Measurements from ENCODE around the gene CDH23. TPM values are rescaled to one million over a fixed set of nuclear protein-coding genes. Genes with fewer than 3 reads are reported as not detected.

CDH23 gene
- total and polyA plus RNA-seq, 9 of the 15 experiments (the other 6 are each of a cell fraction or from before 2014, with no cell fraction given): 0.18 to 1.2 (median 0.47) TPM

DNA sequence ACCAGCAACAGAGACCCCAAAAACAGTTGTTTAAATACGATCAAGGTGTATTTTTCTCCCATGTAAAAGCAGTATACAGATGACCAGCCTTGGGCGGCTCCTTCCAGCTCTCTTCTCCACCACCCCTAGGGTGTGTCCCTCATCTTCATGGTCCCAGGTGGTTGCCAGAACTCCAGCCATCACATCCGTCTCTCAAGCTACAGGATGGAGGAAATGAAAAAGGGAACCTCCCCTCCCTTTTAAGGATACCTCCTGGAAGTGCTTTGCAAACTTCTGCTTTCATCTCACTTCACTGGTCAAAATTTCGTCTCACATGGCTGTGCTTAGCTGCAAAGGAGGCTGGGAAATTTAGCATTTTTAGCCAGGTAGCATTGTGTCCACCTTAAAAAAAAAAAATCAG is 263.6 kb downstream of the CDH23 start (continued):
- TF ChIP-seq, protein P1, sequence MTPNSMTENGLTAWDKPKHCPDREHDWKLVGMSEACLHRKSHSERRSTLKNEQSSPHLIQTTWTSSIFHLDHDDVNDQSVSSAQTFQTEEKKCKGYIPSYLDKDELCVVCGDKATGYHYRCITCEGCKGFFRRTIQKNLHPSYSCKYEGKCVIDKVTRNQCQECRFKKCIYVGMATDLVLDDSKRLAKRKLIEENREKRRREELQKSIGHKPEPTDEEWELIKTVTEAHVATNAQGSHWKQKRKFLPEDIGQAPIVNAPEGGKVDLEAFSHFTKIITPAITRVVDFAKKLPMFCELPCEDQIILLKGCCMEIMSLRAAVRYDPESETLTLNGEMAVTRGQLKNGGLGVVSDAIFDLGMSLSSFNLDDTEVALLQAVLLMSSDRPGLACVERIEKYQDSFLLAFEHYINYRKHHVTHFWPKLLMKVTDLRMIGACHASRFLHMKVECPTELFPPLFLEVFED (CRISPR knock-in tag; conservative IDR thresholded peaks at IDR 0.05): no peak
- TF ChIP-seq, protein P2, sequence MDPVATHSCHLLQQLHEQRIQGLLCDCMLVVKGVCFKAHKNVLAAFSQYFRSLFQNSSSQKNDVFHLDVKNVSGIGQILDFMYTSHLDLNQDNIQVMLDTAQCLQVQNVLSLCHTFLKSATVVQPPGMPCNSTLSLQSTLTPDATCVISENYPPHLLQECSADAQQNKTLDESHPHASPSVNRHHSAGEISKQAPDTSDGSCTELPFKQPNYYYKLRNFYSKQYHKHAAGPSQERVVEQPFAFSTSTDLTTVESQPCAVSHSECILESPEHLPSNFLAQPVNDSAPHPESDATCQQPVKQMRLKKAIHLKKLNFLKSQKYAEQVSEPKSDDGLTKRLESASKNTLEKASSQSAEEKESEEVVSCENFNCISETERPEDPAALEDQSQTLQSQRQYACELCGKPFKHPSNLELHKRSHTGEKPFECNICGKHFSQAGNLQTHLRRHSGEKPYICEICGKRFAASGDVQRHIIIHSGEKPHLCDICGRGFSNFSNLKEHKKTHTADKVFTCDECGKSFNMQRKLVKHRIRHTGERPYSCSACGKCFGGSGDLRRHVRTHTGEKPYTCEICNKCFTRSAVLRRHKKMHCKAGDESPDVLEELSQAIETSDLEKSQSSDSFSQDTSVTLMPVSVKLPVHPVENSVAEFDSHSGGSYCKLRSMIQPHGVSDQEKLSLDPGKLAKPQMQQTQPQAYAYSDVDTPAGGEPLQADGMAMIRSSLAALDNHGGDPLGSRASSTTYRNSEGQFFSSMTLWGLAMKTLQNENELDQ (CRISPR knock-in tag; IDR thresholded peaks at IDR 0.05; ENCODE audit: borderline replicate concordance): no peak
- TF ChIP-seq ZKSCAN3 (CRISPR knock-in tag; IDR thresholded peaks at IDR 0.05) (no peak), ZFP91 (CRISPR knock-in tag; IDR thresholded peaks at IDR 0.05) (no peak), GABPB1 (CRISPR knock-in tag; IDR thresholded peaks at IDR 0.05) (no peak), NUFIP1 (IDR thresholded peaks at IDR 0.05; ENCODE audit: partially characterized antibody) (no peak), MEIS2 (IDR thresholded peaks at IDR 0.05; ENCODE audit: partially characterized antibody) (no peak), CBFB (CRISPR knock-in tag; IDR thresholded peaks at IDR 0.05) (no peak), ZNF436 (CRISPR knock-in tag; IDR thresholded peaks at IDR 0.05) (no peak), MEF2D (tag; conservative IDR thresholded peaks at IDR 0.05; ENCODE audit: low read depth) (no peak), RBM25 (IDR thresholded peaks at IDR 0.05; ENCODE audit: low read depth, low read length, severe bottlenecking) (peak; percentile 92), PCBP1 (IDR thresholded peaks at IDR 0.05; ENCODE audit: low read depth, low read length, poor library complexity, severe bottlenecking) (no peak), ZHX1 (conservative IDR thresholded peaks at IDR 0.05; ENCODE audit: low read length) (no peak), ATF7 (IDR thresholded peaks at IDR 0.05) (no peak), ZNF134 (CRISPR knock-in tag; conservative IDR thresholded peaks at IDR 0.05) (no peak), XRCC5 (IDR thresholded peaks at IDR 0.05; ENCODE audit: low read depth, low read length) (no peak), CXXC5 (CRISPR knock-in tag; IDR thresholded peaks at IDR 0.05) (no peak), CBX2 (IDR thresholded peaks at IDR 0.05; ENCODE audit: insufficient read depth, low read length, poor library complexity, severe bottlenecking) (no peak), CHD1 (IDR thresholded peaks at IDR 0.05; ENCODE audit: low read length) (no peak), RAD21 (CRISPR knock-in tag; conservative IDR thresholded peaks at IDR 0.05 in 1 of 2, IDR thresholded peaks at IDR 0.05 in 1 of 2) (no peak), XRCC3 (IDR thresholded peaks at IDR 0.05) (no peak)
